ENCODE measurements around the gene FCHSD2. TPM values are rescaled to one million over a fixed set of nuclear protein-coding genes. Genes with fewer than 3 reads are reported as not detected.

FCHSD2 gene
- total and polyA plus RNA-seq, 2 donors from 2014 or later: 8.0 to 58.7 TPM

DNA sequence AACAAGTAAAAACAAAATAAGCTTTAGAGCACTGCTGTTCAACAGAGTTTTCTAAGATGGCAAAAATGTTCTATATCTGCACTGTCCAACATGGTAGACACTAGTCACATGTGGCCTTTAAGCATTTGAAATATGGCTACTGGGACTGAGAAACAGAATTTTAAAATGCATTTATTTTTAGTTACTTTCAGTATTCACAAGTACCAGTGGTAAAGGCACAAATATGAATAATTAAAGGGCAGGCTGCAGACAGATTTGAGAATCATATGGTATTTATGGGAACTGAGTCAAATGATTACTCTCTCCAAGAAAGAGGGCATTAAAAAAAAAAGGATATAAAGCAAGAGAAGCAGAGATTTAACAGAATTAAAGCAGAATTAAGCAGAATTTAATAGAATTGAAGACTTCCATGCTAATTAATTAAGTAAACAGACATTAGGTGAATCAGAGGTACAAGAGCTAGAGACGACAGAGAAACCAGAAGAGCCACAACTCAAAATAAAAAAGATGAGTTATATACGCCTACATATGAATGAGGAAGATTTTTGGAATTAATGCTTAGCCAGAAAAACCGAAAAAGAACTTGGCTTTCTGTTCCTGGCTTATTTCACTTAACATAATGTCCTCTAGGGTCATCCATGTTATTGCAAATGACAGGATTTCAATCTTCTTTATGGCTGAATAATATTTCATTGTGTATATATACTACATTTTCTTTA lies 167.5 kb downstream of the FCHSD2 start:
- FAIRE-seq (no peak), DNase-seq (no peak)
- intact Hi-C loops (cut with DNase I): no loop called here
- no peaks in the 10 kb centered on the region for H3K9me3 ChIP-seq (ENCODE audit: control insufficient read depth in 2 of 3, insufficient read depth in 1 of 3, low read length in 3 of 3)
- no peaks in the 10 kb centered on the region for H3K36me3 ChIP-seq (ENCODE audit: control insufficient read depth in 2 of 3, insufficient read depth in 3 of 3, low read length in 3 of 3)
- TF ChIP-seq, protein P1, sequence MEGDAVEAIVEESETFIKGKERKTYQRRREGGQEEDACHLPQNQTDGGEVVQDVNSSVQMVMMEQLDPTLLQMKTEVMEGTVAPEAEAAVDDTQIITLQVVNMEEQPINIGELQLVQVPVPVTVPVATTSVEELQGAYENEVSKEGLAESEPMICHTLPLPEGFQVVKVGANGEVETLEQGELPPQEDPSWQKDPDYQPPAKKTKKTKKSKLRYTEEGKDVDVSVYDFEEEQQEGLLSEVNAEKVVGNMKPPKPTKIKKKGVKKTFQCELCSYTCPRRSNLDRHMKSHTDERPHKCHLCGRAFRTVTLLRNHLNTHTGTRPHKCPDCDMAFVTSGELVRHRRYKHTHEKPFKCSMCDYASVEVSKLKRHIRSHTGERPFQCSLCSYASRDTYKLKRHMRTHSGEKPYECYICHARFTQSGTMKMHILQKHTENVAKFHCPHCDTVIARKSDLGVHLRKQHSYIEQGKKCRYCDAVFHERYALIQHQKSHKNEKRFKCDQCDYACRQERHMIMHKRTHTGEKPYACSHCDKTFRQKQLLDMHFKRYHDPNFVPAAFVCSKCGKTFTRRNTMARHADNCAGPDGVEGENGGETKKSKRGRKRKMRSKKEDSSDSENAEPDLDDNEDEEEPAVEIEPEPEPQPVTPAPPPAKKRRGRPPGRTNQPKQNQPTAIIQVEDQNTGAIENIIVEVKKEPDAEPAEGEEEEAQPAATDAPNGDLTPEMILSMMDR (IDR thresholded peaks at IDR 0.05; ENCODE audit: borderline replicate concordance, extremely low read depth, insufficient read depth): no peak
- no peaks in the 10 kb centered on the region for H3K27me3 ChIP-seq (ENCODE audit: control insufficient read depth, insufficient read depth, low read length)
- no peak overlapping the region for H3K27ac ChIP-seq (ENCODE audit: low read depth in 2 of 2, low read length in 2 of 2)
- no peaks in the 10 kb centered on the region for H3K4me1 ChIP-seq (ENCODE audit: control insufficient read depth in 2 of 3, insufficient read depth in 2 of 3, low read depth in 1 of 3, low read length in 3 of 3)
- no peak overlapping the region for H3K4me3 ChIP-seq (ENCODE audit: low read length in 3 of 3)
- no peak overlapping the region for H3K9ac ChIP-seq (ENCODE audit: low read length in 3 of 3)

DNA sequence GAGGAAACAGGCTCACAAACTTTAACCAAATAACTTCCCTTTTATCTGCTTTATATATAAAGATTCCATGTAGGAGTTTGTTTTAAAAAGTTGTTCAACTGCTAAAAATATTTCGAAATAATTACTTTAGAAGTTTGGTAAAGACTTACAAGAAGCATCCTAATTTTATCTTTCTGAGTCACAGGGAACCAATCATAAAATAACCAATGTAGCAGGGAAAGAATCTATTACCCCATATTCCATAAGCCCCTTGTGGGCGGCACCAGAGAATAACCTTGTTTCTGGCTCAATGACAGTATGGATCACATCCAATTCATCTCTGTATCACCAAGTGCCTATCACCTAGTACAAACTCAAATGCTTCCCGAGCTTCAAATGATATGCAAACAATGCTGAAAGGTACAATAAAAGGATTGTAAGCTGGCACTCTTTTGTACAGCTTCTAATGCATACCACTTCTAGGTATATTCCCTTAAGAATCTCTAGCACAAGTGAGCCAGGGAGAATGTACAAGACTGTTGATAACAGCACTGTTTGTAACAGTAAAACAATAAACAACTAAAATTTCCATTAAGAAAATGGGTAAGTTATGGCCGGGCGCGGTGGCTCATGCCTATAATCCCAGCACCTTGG lies 169.5 kb downstream of the FCHSD2 start:
- Histone ChIP-seq H3K27ac (ENCODE audit: low read depth in 2 of 2, low read length in 2 of 2) (no peak overlapping the region), H3K4me1 (ENCODE audit: control insufficient read depth in 2 of 3, insufficient read depth in 2 of 3, low read depth in 1 of 3, low read length in 3 of 3) (no peaks in the 10 kb centered on the region), H3K27me3 (ENCODE audit: control insufficient read depth, insufficient read depth, low read length) (no peaks in the 10 kb centered on the region), H3K9ac (ENCODE audit: low read length in 3 of 3) (no peak overlapping the region), H3K9me3 (ENCODE audit: control insufficient read depth in 2 of 3, insufficient read depth in 1 of 3, low read length in 3 of 3) (no peaks in the 10 kb centered on the region), H3K36me3 (ENCODE audit: control insufficient read depth in 2 of 3, insufficient read depth in 3 of 3, low read length in 3 of 3) (no peaks in the 10 kb centered on the region), H3K4me3 (ENCODE audit: low read length in 3 of 3) (no peak overlapping the region)
- intact Hi-C loops (cut with DNase I): no loop called here
- TF ChIP-seq, protein P1 (IDR thresholded peaks at IDR 0.05; ENCODE audit: borderline replicate concordance, extremely low read depth, insufficient read depth): no peak
- DNase-seq: no peak
- no peak for FAIRE-seq

DNA sequence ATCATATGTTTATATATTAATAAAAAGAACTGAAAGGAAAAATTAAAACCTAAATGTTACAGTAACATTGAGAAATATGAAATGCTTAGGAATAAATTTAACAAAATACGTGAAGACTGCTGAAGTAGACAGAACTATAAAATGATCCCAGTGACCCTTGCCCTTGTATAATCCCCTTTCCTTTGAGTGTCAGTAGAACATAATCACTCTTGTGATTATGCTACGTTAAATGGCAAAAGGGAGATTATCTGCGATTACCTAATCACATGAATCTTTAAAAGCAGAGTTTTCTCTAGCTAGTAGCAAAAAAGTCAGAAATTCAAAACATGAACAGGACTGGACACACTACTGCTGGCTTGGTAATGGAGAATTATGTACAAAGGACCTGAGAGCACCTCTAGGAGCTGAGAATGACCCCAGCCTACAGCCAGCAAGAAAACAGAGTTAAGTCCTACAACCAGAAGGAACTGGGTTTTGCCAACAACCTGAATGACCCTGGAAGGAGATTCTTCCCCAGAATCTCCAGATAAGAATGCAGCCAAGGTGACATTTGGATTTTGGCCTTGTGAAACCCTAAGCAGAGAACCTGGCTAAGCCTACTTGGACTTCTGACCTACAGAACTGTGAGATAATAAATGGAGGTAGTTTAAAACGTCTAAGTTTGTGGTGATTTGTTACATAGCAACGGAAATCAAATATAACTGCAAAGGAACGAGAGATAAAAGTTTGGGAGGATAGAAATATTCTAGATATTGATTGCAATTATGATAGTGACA lies 170.7 kb downstream of the FCHSD2 start:
- TF ChIP-seq, protein P1 (IDR thresholded peaks at IDR 0.05; ENCODE audit: borderline replicate concordance, extremely low read depth, insufficient read depth): no peak
- FAIRE-seq (no peak), DNase-seq (no peak)
- no peak overlapping the region for H3K9ac ChIP-seq (ENCODE audit: low read length in 3 of 3)
- H3K36me3 ChIP-seq (ENCODE audit: control insufficient read depth in 2 of 3, insufficient read depth in 3 of 3, low read length in 3 of 3): no peaks in the 10 kb centered on the region
- no peaks in the 10 kb centered on the region for H3K4me1 ChIP-seq (ENCODE audit: control insufficient read depth in 2 of 3, insufficient read depth in 2 of 3, low read depth in 1 of 3, low read length in 3 of 3)
- intact Hi-C loops (cut with DNase I): no loop called here
- no peak overlapping the region for H3K27ac ChIP-seq (ENCODE audit: low read depth in 2 of 2, low read length in 2 of 2)
- H3K27me3 ChIP-seq (ENCODE audit: control insufficient read depth, insufficient read depth, low read length): no peaks in the 10 kb centered on the region
- H3K4me3 ChIP-seq (ENCODE audit: low read length in 3 of 3): no peak overlapping the region
- H3K9me3 ChIP-seq (ENCODE audit: control insufficient read depth in 2 of 3, insufficient read depth in 1 of 3, low read length in 3 of 3): no peaks in the 10 kb centered on the region

Data from kidney (tissue), 14 donors.